ENCODE data around the gene KDM2B.

The KDM2B gene

GRCh38 chr12:121413917-121414316 is 166.9 kb downstream of the KDM2B start:
- no peak for DNase-seq (ENCODE audit: low read depth)
- no peak overlapping the region for H3K4me3 ChIP-seq (ENCODE audit: low read length)
- no peak for TF ChIP-seq CTCF (conservative IDR thresholded peaks at IDR 0.05; ENCODE audit: low read depth, low read length)

- H3K4me3 ChIP-seq (ENCODE audit: low read length): no peak overlapping the region
- no peak for DNase-seq (ENCODE audit: low read depth)
- no peak for TF ChIP-seq CTCF (conservative IDR thresholded peaks at IDR 0.05; ENCODE audit: low read depth, low read length)
These were observed 175.6 kb downstream of the KDM2B start for GRCh38 chr12:121405211-121405610.

GRCh38 chr12:121404734-121405133 is 176.1 kb downstream of the KDM2B start:
- DNase-seq (ENCODE audit: low read depth): no peak
- TF ChIP-seq CTCF (conservative IDR thresholded peaks at IDR 0.05; ENCODE audit: low read depth, low read length): no peak
- no peak overlapping the region for H3K4me3 ChIP-seq (ENCODE audit: low read length)

GRCh38 chr12:121403721-121404120 is 177.1 kb downstream of the KDM2B start:
- no peak for TF ChIP-seq CTCF (conservative IDR thresholded peaks at IDR 0.05; ENCODE audit: low read depth, low read length)
- DNase-seq (ENCODE audit: low read depth): no peak
- no peak overlapping the region for H3K4me3 ChIP-seq (ENCODE audit: low read length)

GRCh38 chr12:121400332-121401139 is 180.3 kb downstream of the KDM2B start:
- no peak for TF ChIP-seq CTCF (conservative IDR thresholded peaks at IDR 0.05; ENCODE audit: low read depth, low read length)
- H3K4me3 ChIP-seq (ENCODE audit: low read length): peak overlapping the region; percentile 88
- DNase-seq (ENCODE audit: low read depth): no peak

GRCh38 chr12:121399391-121400331 is 181.2 kb downstream of the KDM2B start, which contains the start of gene RNF34:
RNF34 (plus strand) TSS chr12:121400118; CDS start chr12:121400213, 95 bp downstream.
- TF ChIP-seq CTCF (conservative IDR thresholded peaks at IDR 0.05; ENCODE audit: low read depth, low read length): no peak
- H3K4me3 ChIP-seq (ENCODE audit: low read length): peak within 1 kb of the TSS; percentile 88

More at GRCh38 chr12:121399391-121400331, 181.2 kb downstream of the KDM2B start, which contains the start of gene RNF34:
- peak; percentile 89 for DNase-seq (ENCODE audit: low read depth)
